IPS-18a (cell line): ENCODE data around the gene SNX30.

Source experiments
- H3K27ac ChIP-seq: one replicate; pipeline ENCODE4 v1.5.1; 2013; ENCODE audit warnings: low read length
- H3K27me3 ChIP-seq: one replicate; pipeline ENCODE4 v1.6.1; 2013; ENCODE audit warnings: mild to moderate bottlenecking, low read length; ENCODE audit not compliant: control insufficient read depth, insufficient read depth
- H3K36me3 ChIP-seq: one replicate; pipeline ENCODE4 v1.6.1; 2013; ENCODE audit warnings: low read depth, low read length; ENCODE audit not compliant: control insufficient read depth
- H3K4me1 ChIP-seq: one replicate; pipeline ENCODE4 v1.6.1; 2013; ENCODE audit warnings: low read depth, low read length; ENCODE audit not compliant: control insufficient read depth
- H3K4me3 ChIP-seq: one replicate; pipeline ENCODE4 v1.5.1; 2013; ENCODE audit warnings: low read length
- H3K9ac ChIP-seq: one replicate; pipeline ENCODE4 v1.6.1; 2013; ENCODE audit warnings: mild to moderate bottlenecking, low read length, moderate library complexity
- H3K9me3 ChIP-seq: one replicate; pipeline ENCODE4 v1.6.1; 2013; ENCODE audit warnings: low read depth, low read length; ENCODE audit not compliant: control insufficient read depth

The SNX30 gene

GRCh38 chr9:112786829-112787520 lies 36.4 kb downstream of the SNX30 start:
- no peaks in the 10 kb centered on the region for H3K36me3 ChIP-seq
- H3K27ac ChIP-seq: no peak overlapping the region
- H3K9ac ChIP-seq: no peak overlapping the region
- no peaks in the 10 kb centered on the region for H3K27me3 ChIP-seq
- H3K4me3 ChIP-seq: no peak overlapping the region
- peaks cover 8% of the 10 kb centered on the region for H3K4me1 ChIP-seq
- no peaks in the 10 kb centered on the region for H3K9me3 ChIP-seq

DNA sequence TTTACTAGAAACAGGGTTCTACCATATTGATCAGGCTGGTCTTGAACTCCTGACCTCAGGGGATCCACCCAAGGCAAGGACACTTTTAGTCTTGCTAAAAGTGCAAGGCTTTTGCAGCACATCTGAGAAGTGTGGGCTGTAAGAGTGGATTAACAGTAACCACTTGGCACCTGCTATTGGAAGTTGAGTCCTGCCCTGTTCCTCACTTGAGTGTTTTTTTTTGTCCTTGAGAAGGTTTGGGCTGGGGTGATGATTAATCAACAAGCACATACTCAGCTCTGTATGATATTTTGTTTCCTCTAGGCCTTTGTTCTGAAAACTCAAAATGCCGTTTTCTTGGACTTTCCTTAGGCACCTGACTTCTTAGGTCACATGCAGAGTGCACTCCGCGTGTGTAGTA lies 37.4 kb downstream of the SNX30 start:
- H3K36me3 ChIP-seq: no peaks in the 10 kb centered on the region
- peaks cover 8% of the 10 kb centered on the region for H3K4me1 ChIP-seq
- no peak overlapping the region for H3K9ac ChIP-seq
- no peak overlapping the region for H3K4me3 ChIP-seq
- no peak overlapping the region for H3K27ac ChIP-seq
- no peaks in the 10 kb centered on the region for H3K9me3 ChIP-seq
- no peaks in the 10 kb centered on the region for H3K27me3 ChIP-seq

- Histone ChIP-seq H3K27me3 (no peaks in the 10 kb centered on the region), H3K4me1 (peaks cover 4% of the 10 kb centered on the region), H3K4me3 (no peak overlapping the region), H3K27ac (no peak overlapping the region), H3K36me3 (no peaks in the 10 kb centered on the region), H3K9ac (no peak overlapping the region), H3K9me3 (no peaks in the 10 kb centered on the region)
Measured at GRCh38 chr9:112789473-112789872, 38.9 kb downstream of the SNX30 start.

DNA sequence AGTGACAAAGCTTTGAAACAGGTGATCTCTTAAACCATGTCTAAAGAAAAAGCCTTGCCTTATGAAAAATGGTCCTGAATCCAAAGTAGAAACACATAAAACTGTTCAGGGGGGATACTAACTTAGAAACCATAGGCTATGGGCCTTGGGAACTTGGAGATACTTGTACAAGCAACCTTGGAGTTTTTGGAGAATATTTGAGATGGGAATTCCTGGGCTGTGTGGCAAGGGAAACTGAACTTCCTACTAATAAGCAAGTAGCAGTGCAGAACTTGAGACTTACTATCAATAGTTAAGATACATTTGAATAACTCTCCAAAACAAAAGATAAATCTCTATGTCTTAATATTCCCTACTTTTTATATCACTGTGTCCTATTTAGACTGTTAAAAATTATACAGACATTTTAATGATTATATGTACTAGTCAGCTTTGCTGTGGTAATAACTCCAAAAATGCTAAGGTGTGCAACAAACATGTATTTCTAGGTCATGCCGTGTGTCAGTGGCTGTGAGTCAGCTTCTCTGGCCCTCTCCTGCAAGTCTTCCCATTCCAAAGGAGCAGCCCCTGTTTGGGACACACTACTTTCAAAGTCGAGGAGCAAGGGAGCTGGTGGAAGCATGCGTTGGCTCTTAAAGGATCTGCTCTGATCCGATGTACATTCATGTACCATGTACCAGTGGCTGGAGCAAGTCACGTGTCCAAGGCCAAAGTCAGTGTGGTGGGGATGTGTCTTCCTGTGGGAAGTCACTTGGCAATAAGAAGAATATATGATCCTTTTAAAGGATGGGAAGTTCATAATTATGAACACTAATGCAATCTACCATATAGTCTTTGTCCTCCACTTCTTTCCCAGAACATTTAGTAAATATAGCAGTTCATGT lies 39.6 kb downstream of the SNX30 start:
- Histone ChIP-seq H3K36me3 (no peaks in the 10 kb centered on the region), H3K9ac (no peak overlapping the region), H3K27ac (no peak overlapping the region), H3K4me3 (no peak overlapping the region), H3K4me1 (no peaks in the 10 kb centered on the region), H3K9me3 (no peaks in the 10 kb centered on the region), H3K27me3 (no peaks in the 10 kb centered on the region)

GRCh38 chr9:112792670-112793069 lies 42.1 kb downstream of the SNX30 start:
- no peaks in the 10 kb centered on the region for H3K36me3 ChIP-seq
- H3K9ac ChIP-seq: no peak overlapping the region
- H3K4me3 ChIP-seq: no peak overlapping the region
- H3K27ac ChIP-seq: no peak overlapping the region
- no peaks in the 10 kb centered on the region for H3K4me1 ChIP-seq
- H3K9me3 ChIP-seq: no peaks in the 10 kb centered on the region
- H3K27me3 ChIP-seq: no peaks in the 10 kb centered on the region

DNA sequence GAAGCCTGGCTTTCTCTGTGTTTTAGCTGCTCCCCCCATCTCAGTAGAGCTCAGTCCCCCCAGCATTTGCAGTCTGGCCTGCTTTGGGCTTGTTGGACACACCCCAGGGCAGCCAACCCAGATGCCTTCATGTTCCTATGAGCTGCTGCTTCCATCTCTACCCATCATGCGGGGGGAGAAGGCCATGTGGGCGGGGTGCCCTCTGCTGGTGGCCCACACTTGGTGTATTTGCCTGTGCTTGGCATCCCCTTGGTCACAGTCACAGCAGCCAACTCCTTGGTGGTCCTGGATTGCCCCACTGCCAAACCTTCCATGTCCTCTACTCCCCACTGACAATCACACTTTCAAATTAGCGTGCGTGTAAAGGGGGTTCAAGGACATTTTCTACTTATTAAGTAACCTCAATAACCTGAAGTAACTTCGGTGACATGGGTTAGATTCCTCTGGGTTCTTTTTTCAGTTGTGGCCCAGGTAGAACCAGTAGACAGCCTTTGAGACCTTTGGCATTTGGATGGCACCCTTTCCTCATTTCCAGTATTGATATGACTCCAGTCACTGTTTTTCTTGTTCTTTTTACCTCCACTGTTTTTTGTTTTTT lies 42.8 kb downstream of the SNX30 start:
- Histone ChIP-seq H3K27me3 (no peaks in the 10 kb centered on the region), H3K4me1 (no peaks in the 10 kb centered on the region), H3K9me3 (no peaks in the 10 kb centered on the region), H3K27ac (no peak overlapping the region), H3K36me3 (no peaks in the 10 kb centered on the region), H3K4me3 (no peak overlapping the region), H3K9ac (no peak overlapping the region)

DNA sequence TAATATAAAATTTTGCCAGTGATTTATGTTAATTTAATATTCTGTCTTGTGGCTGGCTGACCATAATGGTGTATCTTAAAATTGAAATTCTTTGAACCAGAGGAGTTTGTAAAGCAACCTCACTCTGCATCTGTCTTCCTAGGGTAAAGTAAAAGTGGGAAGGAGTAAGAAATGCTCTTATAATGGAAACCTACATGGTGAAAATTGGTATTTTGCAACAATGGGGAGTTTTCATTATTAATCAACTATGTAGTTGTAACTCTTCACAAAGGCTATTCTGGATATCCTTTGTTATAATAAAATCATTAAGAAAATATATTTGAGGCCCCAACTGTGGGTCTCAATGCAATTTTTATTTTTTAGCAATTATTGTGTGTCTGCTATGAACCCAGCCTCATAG lies 44.2 kb downstream of the SNX30 start:
- Histone ChIP-seq H3K4me1 (no peaks in the 10 kb centered on the region), H3K9ac (no peak overlapping the region), H3K36me3 (no peaks in the 10 kb centered on the region), H3K9me3 (no peaks in the 10 kb centered on the region), H3K4me3 (no peak overlapping the region), H3K27ac (no peak overlapping the region), H3K27me3 (no peaks in the 10 kb centered on the region)

GRCh38 chr9:112795921-112796320 lies 45.4 kb downstream of the SNX30 start:
- Histone ChIP-seq H3K36me3 (no peaks in the 10 kb centered on the region), H3K9ac (no peak overlapping the region), H3K27ac (no peak overlapping the region), H3K4me3 (no peak overlapping the region), H3K27me3 (no peaks in the 10 kb centered on the region), H3K9me3 (no peaks in the 10 kb centered on the region), H3K4me1 (no peaks in the 10 kb centered on the region)

GRCh38 chr9:112796485-112796884 lies 45.9 kb downstream of the SNX30 start:
- Histone ChIP-seq H3K27me3 (no peaks in the 10 kb centered on the region), H3K36me3 (no peaks in the 10 kb centered on the region), H3K4me3 (no peak overlapping the region), H3K9me3 (no peaks in the 10 kb centered on the region), H3K27ac (no peak overlapping the region), H3K9ac (no peak overlapping the region), H3K4me1 (no peaks in the 10 kb centered on the region)

DNA sequence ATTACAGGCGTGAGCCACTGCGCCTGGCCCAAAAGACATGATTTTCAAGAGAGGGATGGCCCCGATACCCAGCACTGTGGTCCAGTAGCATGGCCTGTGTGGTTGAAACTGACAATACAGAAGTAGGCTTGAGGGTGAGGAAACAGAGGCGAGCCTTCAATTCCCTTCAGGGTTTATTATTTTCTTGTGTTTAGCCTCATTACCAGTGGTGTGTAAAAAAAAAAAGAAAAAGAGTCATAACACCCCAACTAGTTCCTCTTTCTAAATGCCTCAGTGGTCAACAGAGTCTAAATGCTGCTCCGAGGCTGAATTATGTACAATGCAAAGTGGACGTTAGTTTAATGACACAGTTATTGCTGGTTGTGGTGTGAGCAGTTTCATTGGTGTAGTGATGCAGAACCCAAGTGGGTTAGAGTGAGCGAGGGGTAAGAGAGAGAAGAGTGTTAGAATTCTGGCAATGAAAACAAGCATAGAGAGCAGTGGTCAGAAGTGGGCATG lies 58.8 kb downstream of the SNX30 start:
- Histone ChIP-seq H3K4me3 (no peak overlapping the region), H3K36me3 (no peaks in the 10 kb centered on the region), H3K9me3 (no peaks in the 10 kb centered on the region), H3K27me3 (no peaks in the 10 kb centered on the region), H3K4me1 (peaks cover 12% of the 10 kb centered on the region), H3K27ac (no peak overlapping the region), H3K9ac (no peak overlapping the region)

DNA sequence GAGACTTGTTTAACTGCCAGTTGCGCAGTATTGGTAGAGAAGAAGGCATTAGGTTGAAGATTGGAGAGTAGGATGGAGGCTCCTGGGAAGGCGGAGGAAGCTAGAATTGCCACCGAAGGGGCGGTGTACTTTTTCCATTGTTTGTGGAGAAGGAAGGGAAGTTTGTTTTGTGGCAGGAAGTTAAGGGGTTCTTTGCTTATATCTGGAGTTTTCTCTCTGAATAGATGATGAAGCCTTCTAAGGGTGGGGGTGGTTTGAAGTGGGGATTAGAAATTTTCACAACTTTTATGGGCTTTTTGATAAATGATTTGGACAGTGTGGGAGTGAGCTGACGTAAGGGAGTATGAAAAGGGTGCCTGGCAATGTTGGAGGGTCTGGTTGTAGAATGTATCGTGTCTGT lies 59.3 kb downstream of the SNX30 start:
- no peaks in the 10 kb centered on the region for H3K36me3 ChIP-seq
- no peaks in the 10 kb centered on the region for H3K9me3 ChIP-seq
- no peak overlapping the region for H3K9ac ChIP-seq
- H3K4me1 ChIP-seq: peaks cover 12% of the 10 kb centered on the region
- H3K4me3 ChIP-seq: no peak overlapping the region
- H3K27me3 ChIP-seq: no peaks in the 10 kb centered on the region
- H3K27ac ChIP-seq: no peak overlapping the region
